ENCODE measurements around the gene GCGR. TPM values are rescaled to one million over a fixed set of nuclear protein-coding genes. Genes with fewer than 3 reads are reported as not detected.

GCGR gene
- total RNA-seq, 1 donor from 2014 or later: not detected

DNA sequence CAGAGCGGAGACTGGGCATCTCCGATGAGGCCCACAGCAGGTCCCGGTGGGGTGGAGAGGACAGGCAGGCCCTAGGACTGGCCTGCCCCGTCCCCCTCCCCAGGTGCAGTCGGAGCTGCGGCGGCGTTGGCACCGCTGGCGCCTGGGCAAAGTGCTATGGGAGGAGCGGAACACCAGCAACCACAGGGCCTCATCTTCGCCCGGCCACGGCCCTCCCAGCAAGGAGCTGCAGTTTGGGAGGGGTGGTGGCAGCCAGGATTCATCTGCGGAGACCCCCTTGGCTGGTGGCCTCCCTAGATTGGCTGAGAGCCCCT, 9.4 kb downstream of the GCGR start:
- no peak overlapping the region for H3K4me3 ChIP-seq (ENCODE audit: low read depth, low read length)
- TF ChIP-seq, protein P1, sequence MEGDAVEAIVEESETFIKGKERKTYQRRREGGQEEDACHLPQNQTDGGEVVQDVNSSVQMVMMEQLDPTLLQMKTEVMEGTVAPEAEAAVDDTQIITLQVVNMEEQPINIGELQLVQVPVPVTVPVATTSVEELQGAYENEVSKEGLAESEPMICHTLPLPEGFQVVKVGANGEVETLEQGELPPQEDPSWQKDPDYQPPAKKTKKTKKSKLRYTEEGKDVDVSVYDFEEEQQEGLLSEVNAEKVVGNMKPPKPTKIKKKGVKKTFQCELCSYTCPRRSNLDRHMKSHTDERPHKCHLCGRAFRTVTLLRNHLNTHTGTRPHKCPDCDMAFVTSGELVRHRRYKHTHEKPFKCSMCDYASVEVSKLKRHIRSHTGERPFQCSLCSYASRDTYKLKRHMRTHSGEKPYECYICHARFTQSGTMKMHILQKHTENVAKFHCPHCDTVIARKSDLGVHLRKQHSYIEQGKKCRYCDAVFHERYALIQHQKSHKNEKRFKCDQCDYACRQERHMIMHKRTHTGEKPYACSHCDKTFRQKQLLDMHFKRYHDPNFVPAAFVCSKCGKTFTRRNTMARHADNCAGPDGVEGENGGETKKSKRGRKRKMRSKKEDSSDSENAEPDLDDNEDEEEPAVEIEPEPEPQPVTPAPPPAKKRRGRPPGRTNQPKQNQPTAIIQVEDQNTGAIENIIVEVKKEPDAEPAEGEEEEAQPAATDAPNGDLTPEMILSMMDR (conservative IDR thresholded peaks at IDR 0.05; ENCODE audit: low read depth, low read length): no peak
- no peak for DNase-seq (ENCODE audit: low read depth)

GRCh38 chr17:81813861-81814683, 10.1 kb downstream of the GCGR start:
- DNase-seq (ENCODE audit: low read depth): no peak
- H3K4me3 ChIP-seq (ENCODE audit: low read depth, low read length): no peak overlapping the region
- TF ChIP-seq, protein P1 (conservative IDR thresholded peaks at IDR 0.05; ENCODE audit: low read depth, low read length): no peak

DNA sequence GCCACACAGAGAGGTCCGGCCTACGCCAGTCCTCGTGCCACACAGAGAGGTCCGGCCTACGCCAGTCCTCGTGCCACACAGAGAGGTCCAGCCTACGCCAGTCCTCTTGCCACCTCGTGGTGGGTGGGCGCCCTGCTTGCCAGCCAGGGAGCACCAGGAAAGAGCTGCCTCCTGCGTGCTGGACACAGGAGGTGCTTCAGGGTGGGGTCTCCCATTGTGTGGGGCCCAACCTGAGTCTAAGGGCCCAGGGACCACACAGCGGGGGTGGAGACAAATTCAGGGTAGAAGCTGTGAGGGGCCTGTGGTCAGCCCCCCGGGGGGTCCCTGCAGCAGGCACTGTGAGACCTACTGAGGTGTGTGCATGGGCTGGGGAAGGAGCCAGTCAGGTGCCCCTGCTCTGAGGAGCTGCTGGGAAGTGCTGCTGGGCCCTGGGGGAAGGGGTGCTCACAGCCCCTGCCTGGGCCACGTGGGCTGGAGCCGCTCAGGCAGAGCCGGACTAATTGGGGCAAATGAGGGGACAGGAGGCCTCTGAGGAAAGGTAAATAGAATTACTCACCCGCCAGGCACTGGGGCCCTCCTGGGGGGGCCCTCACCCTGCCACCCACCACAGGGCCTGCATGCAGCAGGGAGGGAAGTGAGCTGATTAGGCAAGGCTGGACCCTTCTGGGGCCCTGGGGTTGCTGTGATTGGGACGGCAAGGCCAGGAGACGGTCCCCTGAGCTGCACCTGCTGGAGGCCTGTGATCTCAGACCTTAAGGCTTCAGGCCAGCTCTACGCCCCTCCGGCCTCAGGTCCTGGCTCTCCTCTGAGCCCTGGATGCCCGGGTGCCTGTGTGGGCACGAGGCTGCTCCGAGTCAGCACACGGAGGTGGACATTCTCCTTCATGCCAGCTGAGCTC, 11.0 kb downstream of the GCGR start:
- H3K4me3 ChIP-seq (ENCODE audit: low read depth, low read length): no peak overlapping the region
- TF ChIP-seq, protein P1 (conservative IDR thresholded peaks at IDR 0.05; ENCODE audit: low read depth, low read length): no peak
- DNase-seq (ENCODE audit: low read depth): no peak

DNA sequence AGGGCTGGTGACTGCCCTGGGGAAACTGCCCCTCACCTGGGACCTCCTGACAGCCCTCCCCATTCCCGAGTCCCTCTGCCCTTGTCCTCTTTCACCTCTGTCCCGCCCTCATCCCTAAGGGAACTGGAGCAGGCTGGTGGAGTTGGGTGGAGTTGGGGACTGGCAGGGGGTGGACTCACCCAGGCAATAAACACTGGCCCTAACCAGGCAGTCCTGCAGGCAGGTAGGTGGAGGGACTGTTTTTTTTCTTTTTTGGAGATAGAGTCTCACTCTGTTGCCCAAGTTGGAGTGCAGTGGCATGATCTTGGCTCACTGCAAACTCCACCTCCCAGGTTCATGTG, 11.7 kb downstream of the GCGR start:
- TF ChIP-seq, protein P1 (conservative IDR thresholded peaks at IDR 0.05; ENCODE audit: low read depth, low read length): no peak
- no peak overlapping the region for H3K4me3 ChIP-seq (ENCODE audit: low read depth, low read length)
- no peak for DNase-seq (ENCODE audit: low read depth)

DNA sequence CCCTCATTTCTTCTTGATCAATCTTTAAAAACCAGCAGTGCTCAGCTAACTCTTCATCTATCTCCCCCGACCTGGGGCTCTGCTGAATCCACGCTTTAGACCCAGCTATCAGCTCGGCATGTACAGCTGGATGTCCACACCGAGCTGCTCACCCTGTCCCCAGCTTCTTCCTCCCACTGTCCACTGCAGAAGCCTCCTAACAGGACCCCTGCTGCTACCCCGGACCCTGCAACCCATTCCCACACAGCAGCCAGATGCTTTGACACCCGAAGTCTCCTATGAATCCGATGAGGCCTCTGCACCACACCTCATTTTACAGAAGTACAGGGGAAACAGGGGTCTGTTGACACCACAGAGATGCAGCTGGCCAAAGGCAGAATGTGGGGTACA, 13.8 kb downstream of the GCGR start:
- H3K4me3 ChIP-seq (ENCODE audit: low read depth, low read length): no peak overlapping the region
- TF ChIP-seq, protein P1 (conservative IDR thresholded peaks at IDR 0.05; ENCODE audit: low read depth, low read length): no peak
- no peak for DNase-seq (ENCODE audit: low read depth)

GRCh38 chr17:81819708-81820107, 15.8 kb downstream of the GCGR start:
- no peak for DNase-seq (ENCODE audit: low read depth)
- TF ChIP-seq, protein P1 (conservative IDR thresholded peaks at IDR 0.05; ENCODE audit: low read depth, low read length): no peak
- H3K4me3 ChIP-seq (ENCODE audit: low read depth, low read length): no peak overlapping the region

All from epithelial cell of proximal tubule (primary cell).